ENCODE data around the gene ANKS1A. TPM values are rescaled to one million over a fixed set of nuclear protein-coding genes. Genes with fewer than 3 reads are reported as not detected.
"Not testable (repeated sequence)": the region's sequence is repeated elsewhere in the genome, so short reads cannot be mapped to it uniquely, and the experiment has no call there.

The ANKS1A gene
- polyA plus RNA-seq, 3 donors from 2014 or later: 1.3 to 4.3 (median 1.6) TPM

DNA sequence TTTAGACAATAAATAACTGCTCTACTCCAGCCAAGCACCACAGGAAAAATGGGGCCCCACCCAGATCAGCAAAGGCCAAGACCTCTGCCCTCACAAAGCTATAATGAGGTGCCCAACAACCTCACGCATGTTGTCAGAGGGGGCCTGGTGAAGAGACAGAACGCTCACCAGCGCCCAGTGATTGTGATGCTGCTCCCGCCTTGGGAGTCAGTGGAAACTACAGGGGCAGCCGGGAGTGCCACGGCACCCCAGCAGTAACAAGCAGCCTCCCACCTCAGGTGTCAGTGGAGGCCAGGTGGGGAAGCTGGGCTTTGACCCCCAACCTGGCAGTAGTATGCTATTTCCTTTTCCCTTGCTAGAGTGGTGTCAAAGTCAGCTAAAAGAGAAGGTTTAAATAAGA is 204.7 kb downstream of the ANKS1A start:
- peaks cover 0 to 8% (median 6%) of the 10 kb centered on the region in 3 donors for H3K36me3 Mint-ChIP-seq
- H3K27ac Mint-ChIP-seq: no peak overlapping the region
- peaks cover 0 to 3% of the 10 kb centered on the region in 2 donors for H3K4me1 Mint-ChIP-seq
- H3K27me3 Mint-ChIP-seq (ENCODE audit: low read depth in 3 of 3): peaks cover 0 to 4% (median 2%) of the 10 kb centered on the region in 3 donors
- H3K9me3 Mint-ChIP-seq: no peaks in the 10 kb centered on the region
- H3K4me3 Mint-ChIP-seq: no peak overlapping the region
- DNase-seq: no peak

DNA sequence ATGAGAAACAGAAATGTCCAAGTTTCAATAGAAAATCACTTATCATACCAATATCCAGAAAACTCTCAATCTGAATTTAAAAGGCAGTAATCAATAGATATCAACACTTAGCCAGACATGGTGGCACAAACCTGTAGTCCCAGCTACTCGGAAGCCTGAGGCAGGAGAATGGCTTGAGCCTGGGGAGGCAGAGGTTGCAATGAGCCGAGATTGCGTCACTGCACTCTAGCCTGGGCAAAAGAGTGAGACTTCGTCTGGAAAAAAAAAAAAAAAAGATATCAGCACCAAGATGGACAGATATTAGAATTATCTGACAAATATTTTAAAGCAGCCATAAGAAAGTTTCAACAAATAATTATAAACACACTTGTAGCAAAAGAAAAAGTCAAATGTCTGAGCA is 205.1 kb downstream of the ANKS1A start:
- Mint-ChIP-seq H3K27me3 (ENCODE audit: low read depth in 3 of 3) (peaks cover 0 to 4% (median 2%) of the 10 kb centered on the region in 3 donors), H3K27ac (no peak overlapping the region), H3K9me3 (no peaks in the 10 kb centered on the region), H3K4me1 (peaks cover 0 to 3% of the 10 kb centered on the region in 2 donors), H3K4me3 (no peak overlapping the region), H3K36me3 (peaks cover 0 to 8% (median 6%) of the 10 kb centered on the region in 3 donors)
- DNase-seq: no peak

DNA sequence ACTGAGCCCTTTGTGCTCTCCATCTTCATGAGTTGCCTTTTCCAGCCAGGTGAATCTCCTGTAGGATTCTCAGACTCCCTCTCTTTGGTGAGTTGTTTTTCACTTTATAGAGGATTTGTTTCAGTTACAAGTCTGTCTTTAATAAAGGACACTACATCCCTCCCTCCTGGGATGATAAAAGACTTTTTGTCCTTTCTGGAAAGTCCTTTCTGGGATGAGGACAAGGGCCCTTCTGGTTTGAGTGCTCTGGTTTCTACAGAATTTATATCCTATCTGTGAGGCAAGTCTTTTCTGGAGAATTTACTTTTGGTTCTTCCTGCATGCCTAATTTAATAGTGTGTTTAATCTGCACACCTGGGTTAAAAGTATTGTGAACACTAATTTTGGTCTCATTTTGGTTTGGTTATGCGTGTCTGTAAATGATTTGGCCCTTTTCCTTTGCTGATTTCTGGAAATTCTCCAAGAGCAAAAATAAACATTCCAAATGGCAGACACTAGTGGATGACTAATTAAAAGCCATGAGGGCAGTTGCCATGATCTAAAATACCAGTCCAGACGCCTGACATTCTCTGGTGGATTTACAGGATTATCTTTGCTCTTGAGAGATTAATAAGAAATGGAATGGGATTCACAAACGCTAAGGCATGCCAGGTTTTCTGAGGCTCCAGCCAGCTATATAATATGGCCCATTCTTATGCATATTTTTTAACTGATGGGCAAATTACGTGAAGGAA is 207.2 kb downstream of the ANKS1A start:
- H3K36me3 Mint-ChIP-seq: peaks cover 0 to 5% (median 1%) of the 10 kb centered on the region in 3 donors
- H3K4me3 Mint-ChIP-seq: no peak overlapping the region
- H3K27ac Mint-ChIP-seq: no peak overlapping the region
- H3K9me3 Mint-ChIP-seq: no peaks in the 10 kb centered on the region
- no peaks in the 10 kb centered on the region for H3K4me1 Mint-ChIP-seq
- peaks cover 0 to 4% (median 2%) of the 10 kb centered on the region in 3 donors for H3K27me3 Mint-ChIP-seq (ENCODE audit: low read depth in 3 of 3)
- DNase-seq: no peak

DNA sequence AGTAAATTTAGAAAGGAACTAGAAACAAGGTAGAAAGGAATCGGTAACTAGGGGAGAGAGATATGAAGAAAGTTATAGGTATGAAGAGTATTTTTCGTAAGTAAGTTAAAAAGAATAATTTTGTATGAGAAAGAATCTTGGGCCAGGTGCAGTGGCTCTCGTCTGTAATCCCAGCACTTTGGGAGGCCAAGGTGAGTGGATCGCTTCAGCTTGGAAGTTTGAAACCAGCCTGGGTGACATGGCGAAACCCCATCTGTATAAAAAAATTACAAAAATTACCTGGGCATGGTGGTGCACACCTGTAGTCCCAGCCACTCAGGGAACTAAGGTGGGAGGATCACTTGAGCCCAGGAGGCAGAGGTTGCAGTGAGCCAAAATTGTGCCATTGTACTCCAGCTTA is 210.1 kb downstream of the ANKS1A start:
- no peaks in the 10 kb centered on the region for H3K9me3 Mint-ChIP-seq
- no peak overlapping the region for H3K27ac Mint-ChIP-seq
- no peaks in the 10 kb centered on the region for H3K36me3 Mint-ChIP-seq
- H3K4me3 Mint-ChIP-seq: no peak overlapping the region
- peaks cover 0 to 2% (median 2%) of the 10 kb centered on the region in 3 donors for H3K27me3 Mint-ChIP-seq (ENCODE audit: low read depth in 3 of 3)
- no peak for DNase-seq
- H3K4me1 Mint-ChIP-seq: no peaks in the 10 kb centered on the region

DNA sequence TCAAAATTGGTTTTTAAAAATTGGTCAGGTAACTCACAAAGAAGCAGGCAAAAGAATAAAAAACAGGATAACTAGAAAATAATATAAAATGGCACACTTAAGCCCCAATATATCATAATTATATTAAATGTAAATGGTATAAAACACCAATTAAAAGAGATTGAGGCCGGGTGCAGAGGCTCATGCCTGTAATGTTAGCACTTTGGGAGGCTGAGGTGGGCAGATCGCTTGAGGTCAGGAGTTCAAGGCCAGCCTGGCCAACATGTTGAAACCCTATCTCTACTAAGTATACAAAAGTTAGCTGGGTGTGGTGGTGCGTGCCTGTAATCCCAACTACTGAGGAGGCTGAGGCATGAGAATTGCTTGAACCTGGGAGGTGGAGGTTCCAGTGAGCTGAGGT is 216.0 kb downstream of the ANKS1A start:
- Mint-ChIP-seq H3K27me3 (ENCODE audit: low read depth in 3 of 3) (peaks cover 3 to 4% (median 3%) of the 10 kb centered on the region in 3 donors), H3K4me3 (no peak overlapping the region), H3K36me3 (no peaks in the 10 kb centered on the region), H3K9me3 (peaks cover 0 to 4% (median 0%) of the 10 kb centered on the region in 6 donors), H3K27ac (no peak overlapping the region), H3K4me1 (no peaks in the 10 kb centered on the region)
- DNase-seq: no peak

DNA sequence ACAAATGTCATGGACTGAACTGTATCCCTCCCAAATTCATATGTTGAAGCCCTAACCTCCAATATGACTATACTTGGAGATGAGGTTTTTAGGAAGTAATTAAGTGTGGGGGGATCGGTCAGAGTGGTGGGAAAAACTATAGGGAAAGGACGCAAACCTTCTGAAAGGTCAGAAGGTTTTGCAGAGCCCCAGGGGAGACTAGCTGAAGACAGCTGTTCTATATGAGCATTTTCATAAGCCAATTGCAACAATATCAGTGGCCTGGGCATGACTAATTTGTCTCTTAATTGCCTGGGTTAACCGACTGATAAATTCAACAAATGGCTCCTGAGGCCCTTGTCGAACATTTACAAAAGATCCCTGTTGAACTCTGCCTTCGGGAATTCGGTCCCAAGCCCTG is 217.0 kb downstream of the ANKS1A start:
- not testable (repeated sequence) for H3K9me3 Mint-ChIP-seq

DNA sequence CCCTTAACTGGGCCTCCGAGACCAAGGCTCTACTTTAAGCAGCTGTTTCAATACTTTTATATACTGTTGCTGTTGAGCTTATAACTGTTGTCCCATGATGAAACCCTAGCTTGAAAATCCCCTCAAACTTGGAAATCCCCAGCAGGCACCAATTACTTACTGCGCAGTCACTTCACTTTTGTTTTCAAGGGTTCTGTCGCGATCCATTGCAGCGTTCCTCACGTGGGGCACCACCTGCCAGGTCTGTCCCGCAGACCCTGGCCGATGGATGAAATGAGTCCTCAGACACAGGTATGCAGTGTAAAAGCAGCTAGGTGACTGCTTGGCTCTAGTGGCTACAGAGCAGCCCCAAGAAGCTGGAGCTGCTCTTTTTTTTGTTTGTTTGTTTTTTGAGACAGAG is 218.2 kb downstream of the ANKS1A start:
- not testable (repeated sequence) for H3K36me3 Mint-ChIP-seq; H3K27ac Mint-ChIP-seq; H3K27me3 Mint-ChIP-seq (ENCODE audit: low read depth in 3 of 3); H3K4me1 Mint-ChIP-seq; H3K4me3 Mint-ChIP-seq; H3K9me3 Mint-ChIP-seq; DNase-seq

More for the DNA sequence above, 217.0 kb downstream of the ANKS1A start:
- not testable (repeated sequence) for H3K27ac Mint-ChIP-seq; H3K4me1 Mint-ChIP-seq; DNase-seq; H3K27me3 Mint-ChIP-seq (ENCODE audit: low read depth in 3 of 3); H3K36me3 Mint-ChIP-seq; H3K4me3 Mint-ChIP-seq

DNA sequence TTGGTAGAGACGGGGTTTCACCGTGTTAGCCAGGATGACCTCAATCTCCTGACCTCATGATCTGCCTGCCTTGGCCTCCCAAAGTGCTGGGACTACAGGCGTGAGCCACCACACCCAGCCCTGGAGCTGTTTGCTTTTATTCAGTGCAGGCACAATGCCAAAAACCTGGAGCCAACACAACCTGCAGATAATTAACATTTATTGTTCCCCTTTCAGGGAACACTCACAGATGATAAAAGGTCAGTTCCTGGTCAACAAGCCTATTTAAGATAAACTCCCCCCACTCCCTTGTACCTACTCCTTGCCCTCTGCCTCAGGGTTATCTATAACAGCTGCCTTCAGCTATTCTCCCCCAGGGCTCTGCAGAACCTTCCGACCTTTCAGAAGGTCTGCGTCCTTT is 218.7 kb downstream of the ANKS1A start:
- H3K4me1 Mint-ChIP-seq; H3K27ac Mint-ChIP-seq; H3K9me3 Mint-ChIP-seq; DNase-seq; H3K27me3 Mint-ChIP-seq (ENCODE audit: low read depth in 3 of 3); H3K36me3 Mint-ChIP-seq; H3K4me3 Mint-ChIP-seq: not testable (repeated sequence)

DNA sequence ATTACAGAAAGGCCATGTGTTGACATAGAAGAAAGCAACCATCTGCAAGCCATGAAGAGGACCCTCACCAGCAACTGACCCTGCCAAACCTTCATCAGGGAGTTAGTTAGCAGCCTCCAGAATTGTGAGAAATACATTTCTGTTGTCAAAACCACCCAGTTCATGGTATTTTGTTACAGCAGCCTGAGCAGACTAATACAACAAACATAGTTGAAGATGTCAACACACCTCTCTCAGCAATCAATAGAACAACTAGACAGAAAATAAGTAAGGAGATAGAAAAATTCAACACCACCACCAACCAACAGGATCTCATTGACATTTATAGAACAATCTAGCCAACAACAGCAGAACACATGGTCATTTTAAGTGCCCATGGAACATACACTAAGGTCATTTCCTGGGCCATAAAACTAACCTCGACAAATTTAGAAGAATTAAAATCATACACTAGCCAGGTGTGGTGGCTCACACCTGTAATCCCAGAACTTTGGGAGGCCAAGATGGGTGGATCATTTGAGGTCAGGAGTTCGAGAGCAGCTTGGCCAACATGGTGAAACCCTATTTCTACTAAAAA is 219.3 kb downstream of the ANKS1A start:
- no peak overlapping the region for H3K27ac Mint-ChIP-seq
- H3K4me3 Mint-ChIP-seq: no peak overlapping the region
- H3K4me1 Mint-ChIP-seq: no peaks in the 10 kb centered on the region
- no peak for DNase-seq
- peaks cover 1 to 4% (median 3%) of the 10 kb centered on the region in 3 donors for H3K27me3 Mint-ChIP-seq (ENCODE audit: low read depth in 3 of 3)
- H3K9me3 Mint-ChIP-seq: peaks cover 0 to 6% (median 0%) of the 10 kb centered on the region in 6 donors
- no peaks in the 10 kb centered on the region for H3K36me3 Mint-ChIP-seq

DNA sequence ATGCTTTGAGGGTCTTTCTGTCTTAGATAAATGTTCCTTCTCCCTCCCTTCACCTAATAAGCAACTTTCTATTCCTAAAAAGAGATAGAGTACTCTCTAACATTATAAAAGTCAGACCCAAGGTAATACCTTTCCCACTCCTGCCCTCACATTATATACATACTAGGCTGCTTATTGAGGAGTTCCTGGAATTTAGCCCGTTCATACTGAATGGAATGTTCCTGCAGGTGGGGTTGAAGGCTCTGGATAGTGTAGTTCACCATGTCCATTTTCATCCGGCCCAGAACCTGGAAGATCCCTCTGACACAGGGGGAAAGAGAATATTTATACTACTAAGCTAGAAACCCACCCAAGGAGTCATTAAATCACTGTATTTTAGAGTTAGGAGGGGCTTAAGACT is 231.7 kb downstream of the ANKS1A start:
- Mint-ChIP-seq H3K36me3 (no peaks in the 10 kb centered on the region), H3K9me3 (no peaks in the 10 kb centered on the region), H3K4me3 (no peak overlapping the region), H3K4me1 (no peaks in the 10 kb centered on the region), H3K27me3 (ENCODE audit: low read depth in 3 of 3) (peaks cover 2 to 3% (median 3%) of the 10 kb centered on the region in 3 donors), H3K27ac (no peak overlapping the region)
- no peak for DNase-seq

DNA sequence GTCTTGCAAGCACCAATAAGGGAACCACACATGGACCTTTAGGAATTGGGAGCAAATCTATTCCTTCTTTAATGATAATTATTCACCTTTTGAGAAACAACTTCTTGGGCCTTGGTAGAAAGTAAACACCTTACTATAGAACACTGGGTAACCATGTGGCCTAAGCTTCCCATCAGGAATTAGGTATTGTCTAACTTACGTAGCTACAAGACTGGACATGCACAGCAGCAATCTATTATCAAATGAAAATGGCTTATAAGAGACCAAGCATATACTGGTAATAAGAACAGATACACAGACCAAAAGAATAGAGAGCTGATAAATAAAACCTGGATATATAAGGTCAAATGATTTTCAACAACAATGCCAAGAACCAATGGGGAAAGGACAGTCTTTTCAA is 235.3 kb downstream of the ANKS1A start:
- Mint-ChIP-seq H3K4me1 (no peaks in the 10 kb centered on the region), H3K27ac (no peak overlapping the region), H3K36me3 (no peaks in the 10 kb centered on the region), H3K9me3 (no peaks in the 10 kb centered on the region), H3K27me3 (ENCODE audit: low read depth in 3 of 3) (peaks cover 0 to 5% (median 2%) of the 10 kb centered on the region in 3 donors), H3K4me3 (no peak overlapping the region)
- DNase-seq: no peak

DNA sequence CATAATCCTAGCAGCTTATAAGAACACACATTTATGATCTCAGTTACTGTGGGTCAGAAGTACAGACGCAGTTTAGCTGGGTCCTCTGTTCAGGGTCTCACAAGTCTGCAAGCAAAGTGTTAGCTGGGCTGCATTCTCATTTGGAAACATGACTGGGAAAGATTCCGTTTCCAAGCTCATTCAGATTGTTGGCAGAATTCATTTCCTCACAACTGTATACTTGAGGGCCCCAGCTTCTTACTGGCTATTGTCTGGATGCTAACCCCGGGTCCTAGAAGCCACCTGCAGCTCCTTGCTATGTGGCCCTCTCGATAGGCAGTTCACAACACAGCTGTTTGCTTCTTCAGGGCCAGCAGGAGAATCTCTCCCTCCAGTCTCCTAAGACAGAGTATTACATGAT is 239.0 kb downstream of the ANKS1A start:
- Mint-ChIP-seq H3K4me1 (no peaks in the 10 kb centered on the region), H3K27me3 (ENCODE audit: low read depth in 3 of 3) (peaks cover 2 to 3% (median 2%) of the 10 kb centered on the region in 3 donors), H3K9me3 (no peaks in the 10 kb centered on the region), H3K27ac (no peak overlapping the region), H3K4me3 (no peak overlapping the region), H3K36me3 (no peaks in the 10 kb centered on the region)
- no peak for DNase-seq

DNA sequence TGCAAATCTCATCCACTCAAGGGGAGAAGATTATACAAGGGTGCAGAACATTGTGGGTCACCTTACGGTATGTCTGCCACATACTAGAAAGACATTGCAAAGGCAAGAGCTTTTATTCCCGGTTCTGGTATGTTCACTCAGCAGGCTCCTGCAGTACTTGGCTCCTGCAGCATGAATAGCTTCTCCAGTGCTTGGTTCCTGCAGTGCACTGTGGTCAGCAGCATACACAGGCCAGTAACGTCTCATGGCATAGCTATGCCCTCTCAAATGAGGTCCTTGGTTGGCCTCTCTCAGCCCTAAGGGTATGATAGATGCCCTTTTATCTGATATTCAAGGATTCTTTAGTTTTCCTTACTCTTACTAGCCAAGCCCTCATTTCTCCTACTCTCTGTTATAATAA is 239.4 kb downstream of the ANKS1A start:
- H3K36me3 Mint-ChIP-seq: no peaks in the 10 kb centered on the region
- H3K27me3 Mint-ChIP-seq (ENCODE audit: low read depth in 3 of 3): peaks cover 2 to 3% (median 2%) of the 10 kb centered on the region in 3 donors
- DNase-seq: no peak
- H3K9me3 Mint-ChIP-seq: no peaks in the 10 kb centered on the region
- H3K4me3 Mint-ChIP-seq: no peak overlapping the region
- no peak overlapping the region for H3K27ac Mint-ChIP-seq
- no peaks in the 10 kb centered on the region for H3K4me1 Mint-ChIP-seq

DNA sequence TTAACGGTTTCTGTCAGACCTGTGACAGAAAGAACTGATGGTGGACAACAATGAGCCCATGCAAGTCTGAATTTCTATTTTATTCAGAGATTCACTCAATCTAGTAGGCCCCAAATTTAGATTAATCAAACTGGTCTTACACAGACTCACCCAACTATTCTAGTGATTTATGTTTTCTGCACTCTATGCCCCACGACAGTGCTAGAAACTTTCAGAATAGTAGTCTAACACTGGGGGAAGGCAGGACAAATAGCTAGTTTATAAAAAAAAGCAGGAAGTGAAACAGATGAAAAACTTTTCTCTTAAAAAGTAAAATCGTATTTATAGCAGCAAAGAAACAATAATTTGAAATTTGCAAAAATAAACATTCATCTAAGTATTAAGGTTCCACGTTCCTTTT is 247.1 kb downstream of the ANKS1A start:
- H3K4me1 Mint-ChIP-seq: peaks cover 10 to 11% of the 10 kb centered on the region in 2 donors
- no peak for DNase-seq
- no peaks in the 10 kb centered on the region for H3K9me3 Mint-ChIP-seq
- no peak overlapping the region for H3K4me3 Mint-ChIP-seq
- no peaks in the 10 kb centered on the region for H3K36me3 Mint-ChIP-seq
- H3K27ac Mint-ChIP-seq: no peak overlapping the region
- H3K27me3 Mint-ChIP-seq (ENCODE audit: low read depth in 3 of 3): peaks cover 2 to 11% (median 6%) of the 10 kb centered on the region in 3 donors

DNA sequence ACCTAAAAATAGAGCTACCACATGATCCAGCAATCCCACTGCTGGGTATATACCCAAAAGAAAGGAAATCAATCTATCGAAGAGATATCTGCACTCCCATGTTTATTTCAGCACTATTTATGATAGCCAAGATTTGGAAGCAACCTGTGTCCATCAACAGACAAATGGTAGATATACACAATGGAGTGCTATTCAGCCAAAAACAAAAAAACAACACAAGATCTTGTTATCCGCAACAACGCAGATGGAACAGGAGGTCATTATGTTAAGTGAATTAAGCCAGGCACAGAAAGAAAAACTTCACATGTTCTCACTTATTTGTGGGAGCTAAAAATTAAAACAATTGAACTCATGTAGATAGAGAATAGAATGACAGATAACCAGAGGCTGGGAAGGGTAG is 249.1 kb downstream of the ANKS1A start:
- Mint-ChIP-seq H3K4me1 (peaks cover 11% of the 10 kb centered on the region in 2 donors), H3K27me3 (ENCODE audit: low read depth in 3 of 3) (peaks cover 2 to 14% (median 10%) of the 10 kb centered on the region in 3 donors)
- H3K4me3 Mint-ChIP-seq, H3K36me3 Mint-ChIP-seq, H3K9me3 Mint-ChIP-seq, DNase-seq, H3K27ac Mint-ChIP-seq: not testable (repeated sequence)

Data from immature natural killer cell (primary cell).